Prostate gland (tissue), 2 donors: ENCODE measurements around the gene OSBPL2.

Source experiments
- POLR2AphosphoS5 ChIP-seq: sonication (generic); formaldehyde crosslinking; IDR thresholded peaks from one replicate; pipeline ENCODE4 v1.6.1; 2017; ENCODE audit warnings: antibody characterized with exemption
- TF ChIP-seq, protein P1 (sequence below), 4 experiments: fragments of 200-600 bp in 2 of 4; fragments of 450-650 bp in 2 of 4; sonication (generic) in 2 of 4; IDR thresholded peaks; 1 replicate in 3 of 4; 2 replicates in 1 of 4; pipeline ENCODE4 v1.5.1; 2016 to 2019; ENCODE audit warnings: antibody characterized with exemption in 4 of 4, mild to moderate bottlenecking in 2 of 4, moderate library complexity in 2 of 4

DNA sequence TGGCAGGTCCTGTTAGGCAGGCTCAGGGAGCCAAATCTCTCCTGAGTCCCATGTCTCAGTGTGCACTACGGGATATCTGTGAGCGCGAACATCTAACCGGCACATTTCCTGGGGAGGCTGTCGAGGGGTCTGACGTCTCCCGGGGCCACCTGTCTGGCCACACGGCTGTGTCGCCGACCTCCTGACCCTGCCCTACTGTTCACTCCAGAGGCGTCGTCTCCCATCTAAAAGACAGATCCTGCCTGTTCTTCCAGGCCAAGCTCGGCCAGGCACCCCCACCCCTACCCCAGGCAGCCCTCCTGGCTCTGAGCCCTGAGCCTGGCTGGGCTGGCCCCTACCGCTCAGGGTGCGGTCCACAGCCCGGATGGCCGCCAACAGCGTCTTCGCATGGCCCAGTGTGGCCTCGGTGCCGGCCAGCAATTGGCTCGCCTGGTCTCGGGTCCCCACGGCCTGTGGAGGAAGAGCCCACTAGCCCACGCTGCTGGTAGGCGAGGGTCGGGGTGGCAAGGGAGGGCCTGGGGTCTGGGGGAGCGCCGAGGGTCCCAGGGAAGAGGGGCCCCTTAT lies 81.1 kb downstream of the OSBPL2 start:
- TF ChIP-seq, protein P1, sequence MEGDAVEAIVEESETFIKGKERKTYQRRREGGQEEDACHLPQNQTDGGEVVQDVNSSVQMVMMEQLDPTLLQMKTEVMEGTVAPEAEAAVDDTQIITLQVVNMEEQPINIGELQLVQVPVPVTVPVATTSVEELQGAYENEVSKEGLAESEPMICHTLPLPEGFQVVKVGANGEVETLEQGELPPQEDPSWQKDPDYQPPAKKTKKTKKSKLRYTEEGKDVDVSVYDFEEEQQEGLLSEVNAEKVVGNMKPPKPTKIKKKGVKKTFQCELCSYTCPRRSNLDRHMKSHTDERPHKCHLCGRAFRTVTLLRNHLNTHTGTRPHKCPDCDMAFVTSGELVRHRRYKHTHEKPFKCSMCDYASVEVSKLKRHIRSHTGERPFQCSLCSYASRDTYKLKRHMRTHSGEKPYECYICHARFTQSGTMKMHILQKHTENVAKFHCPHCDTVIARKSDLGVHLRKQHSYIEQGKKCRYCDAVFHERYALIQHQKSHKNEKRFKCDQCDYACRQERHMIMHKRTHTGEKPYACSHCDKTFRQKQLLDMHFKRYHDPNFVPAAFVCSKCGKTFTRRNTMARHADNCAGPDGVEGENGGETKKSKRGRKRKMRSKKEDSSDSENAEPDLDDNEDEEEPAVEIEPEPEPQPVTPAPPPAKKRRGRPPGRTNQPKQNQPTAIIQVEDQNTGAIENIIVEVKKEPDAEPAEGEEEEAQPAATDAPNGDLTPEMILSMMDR (IDR thresholded peaks at IDR 0.05): no peak
- TF ChIP-seq POLR2AphosphoS5: no peak
